Activated T-cell treated with anti-CD3 and anti-CD28 coated beads, Interleukin-2, amount 50 U/mL, for 4 hours (primary cell): ENCODE data around the gene DIP2B. TPM values are rescaled to one million over a fixed set of nuclear protein-coding genes. Genes with fewer than 3 reads are reported as not detected.

Experiments
- ATAC-seq, 2 donors: fragments of 200-7000 bp; cut with Tn5 transposase; one replicate each; pipeline ENCODE4 v1.10.0; 2021
- DNase-seq: peaks from one replicate; pipeline ENCODE4 v3.0.0-alpha.2; 2020
- H3K27me3 Mint-ChIP-seq: one replicate; pipeline ENCODE4 v1.8.0; 2021; ENCODE audit warnings: low read depth, mixed read lengths
- H3K36me3 Mint-ChIP-seq: one replicate; pipeline ENCODE4 v1.8.0; 2022; ENCODE audit warnings: mixed read lengths; ENCODE audit not compliant: insufficient read depth
- H3K4me1 Mint-ChIP-seq: one replicate; pipeline ENCODE4 v1.8.0; 2021; ENCODE audit warnings: low read depth, mixed read lengths
- H3K4me3 Mint-ChIP-seq: one replicate; pipeline ENCODE4 v1.8.0; 2021; ENCODE audit warnings: mild to moderate bottlenecking, moderate library complexity, mixed read lengths
- H3K9me3 Mint-ChIP-seq: one replicate; pipeline ENCODE4 v1.8.0; 2021; ENCODE audit warnings: mixed read lengths
- total RNA-seq, 3 donors: library from RNA; stranded (reverse); gene quantifications; one replicate each; pipeline ENCODE4 v1.2.1, GENCODE V29; 2021

The DIP2B gene
- total RNA-seq, 3 donors from 2014 or later = 29.9 to 49.0 (median 40.2) TPM

- Mint-ChIP-seq H3K4me3 (no peak overlapping the region), H3K9me3 (no peaks in the 10 kb centered on the region), H3K36me3 (peaks cover 1% of the 10 kb centered on the region), H3K27me3 (no peaks in the 10 kb centered on the region), H3K4me1 (peaks cover 16% of the 10 kb centered on the region)
- DNase-seq = no peak
- ATAC-seq = no peak
Measured at GRCh38 chr12:50613463-50613862, 108.7 kb downstream of the DIP2B start.

DNA sequence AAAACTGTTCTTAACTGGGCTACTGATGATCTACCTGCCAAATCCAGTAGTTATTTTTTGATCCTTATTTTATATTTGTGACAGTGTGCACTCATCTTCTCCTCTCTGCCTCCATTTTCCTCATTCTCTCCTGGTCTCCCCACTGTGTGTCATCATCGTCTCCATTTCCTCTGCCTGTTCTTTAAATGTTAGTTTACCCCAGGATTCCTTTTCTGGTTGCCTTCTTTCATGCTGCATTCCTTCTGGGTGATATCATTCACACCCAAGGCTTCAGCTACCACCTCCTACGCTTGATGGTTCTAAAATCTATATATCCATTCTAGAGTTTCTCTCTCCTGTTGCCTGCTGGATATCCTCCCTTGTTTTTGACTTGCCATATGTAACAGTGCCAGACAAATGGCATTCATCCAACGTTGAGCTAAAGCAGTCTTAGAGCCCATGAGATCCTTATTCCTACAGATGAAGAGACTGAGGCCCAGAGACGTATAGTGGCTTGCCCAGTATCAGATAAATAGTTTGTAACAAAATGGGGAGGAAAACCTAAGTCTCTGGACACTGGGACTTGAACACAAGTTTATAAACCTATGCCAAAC is 109.5 kb downstream of the DIP2B start:
- ATAC-seq (no peak), DNase-seq (no peak)
- no peaks in the 10 kb centered on the region for H3K9me3 Mint-ChIP-seq
- H3K27me3 Mint-ChIP-seq = no peaks in the 10 kb centered on the region
- H3K36me3 Mint-ChIP-seq = peaks cover 1% of the 10 kb centered on the region
- no peak overlapping the region for H3K4me3 Mint-ChIP-seq
- H3K4me1 Mint-ChIP-seq = peaks cover 20% of the 10 kb centered on the region

DNA sequence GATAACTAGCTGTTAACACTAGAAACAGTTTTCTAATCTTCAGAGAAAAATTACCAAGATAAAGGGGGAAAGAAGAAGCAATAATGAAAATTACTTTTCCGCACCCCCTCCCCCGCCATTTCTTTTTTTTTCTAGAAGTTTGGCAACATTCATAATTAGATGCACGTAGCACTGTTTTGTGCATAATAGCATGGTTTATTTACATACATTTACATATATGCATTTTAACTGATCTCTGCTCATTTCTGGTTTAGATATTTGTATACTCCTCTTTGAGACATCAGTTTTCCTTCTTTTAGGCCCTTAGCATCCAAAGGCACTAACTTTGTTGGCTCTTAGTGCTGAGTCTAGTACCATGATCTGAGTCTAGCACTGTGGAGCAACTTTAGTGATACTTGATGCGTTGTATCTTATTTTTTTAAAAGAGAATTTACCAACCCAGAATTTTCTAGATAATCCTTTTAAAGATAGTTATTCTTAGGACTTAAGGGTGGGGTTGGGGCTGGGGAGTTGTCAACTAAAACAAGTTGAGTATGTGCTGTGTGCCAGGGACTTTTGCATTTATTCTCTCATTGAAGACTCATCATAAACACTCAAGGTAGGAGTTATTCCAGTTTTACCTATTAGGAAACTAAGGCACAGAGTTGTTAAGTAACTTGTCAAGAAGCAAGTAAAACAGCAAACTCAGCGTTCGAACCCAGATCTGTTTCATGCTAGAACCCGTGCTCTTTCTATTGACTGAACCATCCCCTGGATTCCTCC is 110.5 kb downstream of the DIP2B start:
- peaks cover 28% of the 10 kb centered on the region for H3K4me1 Mint-ChIP-seq
- H3K4me3 Mint-ChIP-seq = no peak overlapping the region
- no peaks in the 10 kb centered on the region for H3K9me3 Mint-ChIP-seq
- no peak for DNase-seq
- ATAC-seq = no peak
- peaks cover 1% of the 10 kb centered on the region for H3K36me3 Mint-ChIP-seq
- no peaks in the 10 kb centered on the region for H3K27me3 Mint-ChIP-seq

- Mint-ChIP-seq H3K27me3 (no peaks in the 10 kb centered on the region), H3K4me1 (peaks cover 34% of the 10 kb centered on the region), H3K36me3 (peaks cover 1% of the 10 kb centered on the region), H3K9me3 (no peaks in the 10 kb centered on the region), H3K4me3 (no peak overlapping the region)
- DNase-seq = no peak
- no peak for ATAC-seq
Measured at GRCh38 chr12:50615907-50616296, 111.1 kb downstream of the DIP2B start.

DNA sequence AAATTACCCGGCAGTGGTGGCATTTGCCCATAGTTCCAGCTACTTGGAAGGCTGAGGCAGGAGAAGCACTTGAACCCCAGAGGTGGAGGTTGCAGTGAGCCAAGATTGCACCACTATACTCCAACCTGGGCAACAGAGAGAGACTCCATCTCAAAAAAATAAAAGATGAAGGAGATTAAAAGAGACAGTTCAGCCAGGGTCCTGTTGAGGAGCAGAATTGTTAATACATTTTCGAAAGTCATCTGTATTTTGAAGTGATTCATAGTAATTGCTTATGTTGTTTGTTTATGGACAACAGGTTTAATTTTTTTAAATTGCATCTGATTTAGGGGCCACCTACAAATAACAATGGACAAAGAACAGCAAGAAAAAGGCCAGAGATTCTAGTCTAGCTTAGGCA is 112.9 kb downstream of the DIP2B start:
- Mint-ChIP-seq H3K9me3 (no peaks in the 10 kb centered on the region), H3K4me3 (no peak overlapping the region), H3K36me3 (no peaks in the 10 kb centered on the region), H3K4me1 (peaks cover 47% of the 10 kb centered on the region), H3K27me3 (no peaks in the 10 kb centered on the region)
- DNase-seq = no peak
- no peak for ATAC-seq

GRCh38 chr12:50618864-50619609 is 114.3 kb downstream of the DIP2B start:
- H3K36me3 Mint-ChIP-seq = no peaks in the 10 kb centered on the region
- no peak overlapping the region for H3K4me3 Mint-ChIP-seq
- ATAC-seq (no peak), DNase-seq (no peak)
- no peaks in the 10 kb centered on the region for H3K9me3 Mint-ChIP-seq
- no peaks in the 10 kb centered on the region for H3K27me3 Mint-ChIP-seq
- peaks cover 54% of the 10 kb centered on the region for H3K4me1 Mint-ChIP-seq

- no peak for ATAC-seq
- Mint-ChIP-seq H3K4me1 (peaks cover 59% of the 10 kb centered on the region), H3K9me3 (no peaks in the 10 kb centered on the region), H3K36me3 (no peaks in the 10 kb centered on the region), H3K4me3 (no peak overlapping the region), H3K27me3 (no peaks in the 10 kb centered on the region)
- no peak for DNase-seq
Measured at GRCh38 chr12:50619610-50619958, 114.8 kb downstream of the DIP2B start.

- no peak for DNase-seq
- Mint-ChIP-seq H3K9me3 (no peaks in the 10 kb centered on the region), H3K4me1 (peaks cover 63% of the 10 kb centered on the region), H3K36me3 (no peaks in the 10 kb centered on the region), H3K27me3 (no peaks in the 10 kb centered on the region), H3K4me3 (no peak overlapping the region)
- ATAC-seq = peak; percentile 84 to 85
Measured at GRCh38 chr12:50620109-50620977, 115.6 kb downstream of the DIP2B start.

GRCh38 chr12:50620978-50621360 is 116.2 kb downstream of the DIP2B start:
- Mint-ChIP-seq H3K9me3 (no peaks in the 10 kb centered on the region), H3K4me3 (no peak overlapping the region), H3K36me3 (peaks cover 3% of the 10 kb centered on the region), H3K27me3 (no peaks in the 10 kb centered on the region), H3K4me1 (peaks cover 63% of the 10 kb centered on the region)
- no peak for ATAC-seq
- DNase-seq = no peak

DNA sequence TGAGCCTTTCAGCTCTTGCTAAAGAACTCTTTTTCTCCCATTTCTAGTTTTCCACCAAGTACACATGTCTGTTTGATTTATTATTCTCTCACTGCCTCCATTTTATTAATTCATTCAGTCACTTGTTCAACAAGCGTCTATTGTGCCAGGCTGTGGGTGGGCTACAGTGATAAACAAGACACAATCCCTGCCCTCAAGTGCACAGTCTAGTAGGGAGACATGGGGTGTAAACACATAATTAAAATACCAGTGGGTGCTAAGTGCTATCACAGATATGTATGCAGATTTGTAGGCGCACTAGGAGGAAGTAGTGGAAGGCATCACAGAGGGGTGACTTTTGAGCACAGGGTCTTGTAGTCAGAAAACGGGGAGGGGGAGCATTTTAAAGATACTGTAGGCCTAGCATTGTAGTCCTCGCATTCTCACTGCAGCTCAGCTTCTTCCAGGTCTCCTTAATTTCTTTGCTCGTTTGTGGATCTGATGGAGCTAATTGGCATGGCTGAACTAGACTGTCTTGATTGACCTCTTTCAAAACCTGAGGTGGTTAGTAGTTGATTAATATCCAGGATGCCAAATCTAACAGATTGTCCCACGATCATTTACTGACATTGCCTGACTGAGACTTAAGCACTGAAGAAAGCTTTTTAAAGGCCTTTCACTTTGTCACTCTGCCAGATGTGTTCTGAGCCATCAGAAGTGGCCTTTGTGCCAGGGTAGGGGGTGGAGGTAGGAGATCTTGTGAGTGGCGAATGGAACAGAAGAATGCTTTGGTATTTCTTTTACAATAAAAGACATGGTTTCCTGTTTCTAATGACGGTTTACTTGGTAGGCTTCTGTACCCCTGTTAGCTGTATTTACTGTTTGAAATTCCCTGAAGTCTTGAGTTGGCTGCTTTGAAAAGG is 116.9 kb downstream of the DIP2B start:
- H3K27me3 Mint-ChIP-seq = no peaks in the 10 kb centered on the region
- ATAC-seq (no peak), DNase-seq (no peak)
- H3K9me3 Mint-ChIP-seq = no peaks in the 10 kb centered on the region
- H3K36me3 Mint-ChIP-seq = peaks cover 7% of the 10 kb centered on the region
- no peak overlapping the region for H3K4me3 Mint-ChIP-seq
- H3K4me1 Mint-ChIP-seq = peaks cover 65% of the 10 kb centered on the region

GRCh38 chr12:50625029-50625925 is 120.5 kb downstream of the DIP2B start:
- DNase-seq = no peak
- Mint-ChIP-seq H3K27me3 (no peaks in the 10 kb centered on the region), H3K9me3 (no peaks in the 10 kb centered on the region), H3K4me1 (peaks cover 47% of the 10 kb centered on the region), H3K36me3 (peaks cover 25% of the 10 kb centered on the region), H3K4me3 (peak overlapping the region; percentile 1)
- peak; percentile 32 to 58 for ATAC-seq

- Mint-ChIP-seq H3K27me3 (no peaks in the 10 kb centered on the region), H3K4me3 (no peak overlapping the region), H3K4me1 (peaks cover 40% of the 10 kb centered on the region), H3K9me3 (no peaks in the 10 kb centered on the region), H3K36me3 (peaks cover 28% of the 10 kb centered on the region)
- no peak for ATAC-seq
- no peak for DNase-seq
Measured at GRCh38 chr12:50626026-50626425, 121.2 kb downstream of the DIP2B start.

GRCh38 chr12:50627491-50627890 is 122.7 kb downstream of the DIP2B start:
- DNase-seq = no peak
- Mint-ChIP-seq H3K4me3 (no peak overlapping the region), H3K4me1 (peaks cover 27% of the 10 kb centered on the region), H3K27me3 (no peaks in the 10 kb centered on the region), H3K9me3 (no peaks in the 10 kb centered on the region), H3K36me3 (peaks cover 28% of the 10 kb centered on the region)
- ATAC-seq = no peak
